Keratinocyte (primary cell): Measurements from ENCODE around the gene DSE.

Experiments
- EZH2 ChIP-seq: IDR thresholded peaks from one replicate; pipeline ENCODE4 v1.6.1; 2012; ENCODE audit warnings: inconsistent platforms, mild to moderate bottlenecking, low read length, moderate library complexity
- TF ChIP-seq, protein P1 (sequence below), 3 experiments: IDR thresholded peaks in 1 of 3; conservative IDR thresholded peaks in 1 of 3; optimal IDR thresholded peaks in 1 of 3; 2 replicates in 2 of 3; 3 replicates in 1 of 3; pipeline versions ENCODE3 to v1.5.1; 2011; ENCODE audit warnings: low read length in 3 of 3, mild to moderate bottlenecking in 3 of 3, moderate library complexity in 2 of 3, control low read depth in 1 of 3, inconsistent platforms in 1 of 3; ENCODE audit not compliant: insufficient read depth in 2 of 3; ENCODE audit errors: extremely low read depth in 1 of 3

DNA sequence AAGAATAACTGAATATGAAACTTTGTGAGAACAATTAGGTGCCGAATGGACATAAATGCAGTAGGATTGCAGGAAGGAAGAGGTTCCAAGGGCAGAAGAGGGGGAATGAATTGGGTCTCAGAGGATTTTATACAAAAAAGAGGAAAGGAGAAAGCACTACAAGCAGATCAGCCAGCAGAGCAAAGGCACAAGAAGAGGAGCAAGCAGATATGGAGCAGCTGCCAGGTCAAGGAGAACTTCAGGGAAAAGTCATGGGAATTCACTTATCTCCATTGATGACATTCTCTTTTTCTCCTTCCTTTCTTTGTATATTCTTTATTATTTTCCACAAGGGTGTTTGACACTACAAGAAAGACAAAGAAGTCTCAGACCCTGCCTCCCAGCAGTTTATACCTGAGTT, 9.6 kb downstream of the DSE start:
- TF ChIP-seq, protein P1, sequence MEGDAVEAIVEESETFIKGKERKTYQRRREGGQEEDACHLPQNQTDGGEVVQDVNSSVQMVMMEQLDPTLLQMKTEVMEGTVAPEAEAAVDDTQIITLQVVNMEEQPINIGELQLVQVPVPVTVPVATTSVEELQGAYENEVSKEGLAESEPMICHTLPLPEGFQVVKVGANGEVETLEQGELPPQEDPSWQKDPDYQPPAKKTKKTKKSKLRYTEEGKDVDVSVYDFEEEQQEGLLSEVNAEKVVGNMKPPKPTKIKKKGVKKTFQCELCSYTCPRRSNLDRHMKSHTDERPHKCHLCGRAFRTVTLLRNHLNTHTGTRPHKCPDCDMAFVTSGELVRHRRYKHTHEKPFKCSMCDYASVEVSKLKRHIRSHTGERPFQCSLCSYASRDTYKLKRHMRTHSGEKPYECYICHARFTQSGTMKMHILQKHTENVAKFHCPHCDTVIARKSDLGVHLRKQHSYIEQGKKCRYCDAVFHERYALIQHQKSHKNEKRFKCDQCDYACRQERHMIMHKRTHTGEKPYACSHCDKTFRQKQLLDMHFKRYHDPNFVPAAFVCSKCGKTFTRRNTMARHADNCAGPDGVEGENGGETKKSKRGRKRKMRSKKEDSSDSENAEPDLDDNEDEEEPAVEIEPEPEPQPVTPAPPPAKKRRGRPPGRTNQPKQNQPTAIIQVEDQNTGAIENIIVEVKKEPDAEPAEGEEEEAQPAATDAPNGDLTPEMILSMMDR (optimal IDR thresholded peaks at IDR 0.05 in 1 of 3, IDR thresholded peaks at IDR 0.05 in 1 of 3, conservative IDR thresholded peaks at IDR 0.05 in 1 of 3; ENCODE audit: extremely low read depth in 1 of 3, insufficient read depth in 2 of 3, low read length in 3 of 3): no peak
- no peak for TF ChIP-seq EZH2
